HG02852 (cell line): ENCODE data around the gene ENOPH1.

Experiments
- ATAC-seq: cut with Tn5 transposase; IDR thresholded peaks from one replicate; pipeline ENCODE4 v1.9.1; 2021; ENCODE audit warnings: mild to moderate bottlenecking, moderate library complexity; ENCODE audit not compliant: unreplicated experiment

The ENOPH1 gene

DNA sequence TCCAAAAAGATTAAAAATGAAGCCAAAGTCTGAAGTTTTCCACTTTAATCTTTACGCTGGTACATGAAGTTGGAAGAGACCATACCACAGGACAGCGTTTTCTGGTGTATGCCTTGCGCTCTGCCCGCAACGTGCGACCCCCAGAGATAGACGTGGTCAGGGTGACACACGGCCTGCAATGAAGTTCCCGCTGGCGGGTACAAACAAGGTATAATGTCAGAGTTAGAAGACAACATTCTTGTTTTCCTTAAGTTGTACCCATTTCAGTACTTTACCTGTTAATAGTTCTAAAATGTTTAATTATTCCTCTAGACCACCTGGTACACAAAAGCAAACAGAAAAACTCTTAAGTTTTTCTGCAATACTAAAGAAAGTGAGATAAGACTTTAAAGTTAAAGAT lies 4.9 kb upstream of the ENOPH1 start:
- no peak for ATAC-seq

DNA sequence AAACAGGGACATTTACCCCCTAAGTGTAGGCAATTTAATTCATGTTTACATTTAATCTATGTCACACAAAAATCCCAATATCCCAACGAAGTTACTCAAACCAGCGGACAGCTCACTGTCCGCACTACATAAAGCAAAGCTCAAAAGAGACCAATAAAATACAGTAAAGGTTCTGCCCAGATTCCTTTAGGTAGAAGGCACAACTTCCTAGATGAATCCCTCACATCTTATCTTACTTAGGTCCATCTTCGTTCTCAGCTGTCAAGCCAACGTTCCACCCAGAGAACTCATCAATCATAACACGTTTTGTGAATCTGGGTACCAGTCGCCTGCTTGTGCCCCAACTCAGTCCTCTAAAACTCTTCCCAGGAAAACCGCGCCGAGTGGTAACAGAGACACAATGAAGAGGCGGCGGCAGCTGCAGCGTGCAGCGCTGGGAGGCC lies 1.8 kb upstream of the ENOPH1 start:
- ATAC-seq: no peak

DNA sequence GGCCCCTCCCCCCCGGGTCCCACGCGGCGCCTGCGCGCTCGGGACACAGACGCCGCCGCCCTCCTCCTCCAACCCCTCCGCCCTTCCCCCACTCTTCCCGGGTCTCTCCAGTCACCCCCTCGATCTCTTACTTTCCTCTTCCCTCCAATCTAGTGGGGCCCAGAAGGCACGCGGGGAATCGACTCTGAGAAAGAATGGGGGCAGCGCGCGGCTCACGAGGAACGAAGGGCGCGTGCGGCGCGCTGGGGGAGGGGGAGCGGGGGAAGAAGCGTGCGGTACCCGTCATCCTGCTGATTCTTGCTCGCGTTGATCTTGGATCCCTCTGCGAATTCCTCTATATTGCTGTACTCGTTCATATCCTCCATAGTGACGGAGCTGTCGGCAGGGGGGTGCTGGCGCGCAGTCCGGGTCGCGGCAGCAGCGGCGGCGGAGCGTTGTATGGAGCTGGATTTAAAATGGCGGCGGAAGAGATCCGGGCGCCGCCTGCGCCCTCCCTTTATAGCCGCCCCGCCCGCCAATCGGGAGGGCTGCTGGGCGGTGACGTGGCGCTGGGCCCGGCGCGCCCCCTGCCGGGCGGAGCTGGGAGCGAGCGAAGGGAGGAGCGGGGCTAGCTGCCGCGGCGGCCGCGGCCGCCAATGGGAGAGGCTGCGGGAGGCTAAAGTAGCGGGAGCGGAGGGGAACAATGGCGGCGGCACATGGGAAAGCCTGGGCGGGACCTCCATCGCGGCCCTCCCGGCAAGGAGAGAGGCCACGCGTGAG lies 1.2 kb upstream of the ENOPH1 start:
- ATAC-seq: peak; percentile 54

DNA sequence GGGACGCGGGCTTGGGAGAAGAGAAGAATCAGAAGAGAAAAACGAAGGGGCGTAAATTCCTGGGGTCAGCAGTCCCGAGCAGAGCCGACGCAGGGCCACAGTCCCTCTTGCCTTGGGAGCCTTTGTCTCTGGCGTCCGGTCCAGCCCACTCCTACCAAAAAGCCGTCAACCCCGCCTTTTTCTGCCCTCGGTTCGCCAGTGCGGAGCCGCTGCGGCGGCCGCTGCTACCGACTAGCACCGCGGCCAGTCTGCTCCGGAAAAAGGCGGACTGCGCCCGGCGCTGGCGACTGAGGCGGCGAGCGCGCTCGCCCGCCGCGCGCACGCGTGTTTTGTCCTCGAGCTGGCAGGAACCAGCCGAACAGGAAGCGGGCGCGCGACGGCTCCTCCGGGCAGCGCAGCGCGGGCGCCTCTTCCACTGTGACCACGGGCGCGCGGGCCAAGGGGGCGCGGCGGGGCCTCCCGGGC lies 630 bp upstream of the ENOPH1 start:
- ATAC-seq: no peak

DNA sequence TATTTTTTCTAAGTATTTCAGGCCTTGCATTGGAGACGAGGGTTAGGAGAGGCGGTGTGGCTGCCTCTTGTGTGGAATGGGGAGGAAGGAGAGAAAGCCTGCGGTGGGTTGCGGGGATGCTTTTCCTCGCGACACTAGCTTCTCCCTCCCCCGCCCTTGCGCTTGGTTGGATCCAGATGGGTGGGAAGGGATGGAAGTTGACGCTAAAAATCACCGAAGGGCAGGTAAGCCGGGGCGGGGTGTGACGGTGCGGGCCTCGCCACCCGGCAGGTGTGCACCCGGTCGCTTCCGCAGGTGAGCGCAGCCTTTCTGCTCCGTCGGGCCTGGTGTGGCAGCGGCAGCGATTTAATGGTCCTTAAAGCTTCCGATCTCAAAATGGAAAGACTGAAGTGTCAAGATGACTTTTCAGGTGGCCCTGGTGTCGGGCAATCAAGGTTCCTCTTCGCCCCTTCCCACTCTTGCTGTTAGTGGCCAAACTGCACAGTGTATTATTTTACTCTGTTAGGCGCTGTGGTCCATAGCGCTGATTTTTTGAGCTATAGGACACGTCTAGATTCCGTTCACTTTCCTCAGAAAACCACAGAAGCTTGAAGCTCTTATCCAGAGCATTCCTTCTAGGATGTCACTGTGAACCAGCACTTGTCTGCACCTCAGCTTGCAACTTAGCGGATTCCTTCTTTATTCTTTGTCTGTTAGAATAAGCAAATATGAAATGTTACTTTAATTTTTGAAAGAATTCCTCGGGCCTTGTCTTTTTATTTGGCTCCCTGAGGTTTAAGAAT lies 765 bp downstream of the ENOPH1 start:
- no peak for ATAC-seq

DNA sequence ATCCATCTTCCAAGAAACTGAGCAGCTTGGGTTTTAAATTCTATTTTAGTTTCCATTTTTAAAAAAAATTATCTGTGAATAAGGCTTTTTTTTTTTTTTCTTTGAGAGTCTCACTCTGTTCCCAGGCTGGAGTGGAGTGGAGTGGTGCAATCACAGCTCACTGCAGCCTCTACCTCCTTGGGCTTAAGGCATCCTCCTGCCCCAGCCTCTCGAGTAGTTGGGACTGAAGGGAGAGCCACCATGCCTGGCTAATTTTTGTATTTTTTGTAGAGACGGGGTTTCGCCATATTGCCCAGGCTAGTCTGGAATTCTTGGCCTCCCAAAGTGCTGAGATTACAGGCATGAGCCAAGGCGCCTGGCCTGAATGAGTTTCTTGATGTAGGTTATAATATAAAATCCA lies 1.4 kb downstream of the ENOPH1 start:
- ATAC-seq: no peak

DNA sequence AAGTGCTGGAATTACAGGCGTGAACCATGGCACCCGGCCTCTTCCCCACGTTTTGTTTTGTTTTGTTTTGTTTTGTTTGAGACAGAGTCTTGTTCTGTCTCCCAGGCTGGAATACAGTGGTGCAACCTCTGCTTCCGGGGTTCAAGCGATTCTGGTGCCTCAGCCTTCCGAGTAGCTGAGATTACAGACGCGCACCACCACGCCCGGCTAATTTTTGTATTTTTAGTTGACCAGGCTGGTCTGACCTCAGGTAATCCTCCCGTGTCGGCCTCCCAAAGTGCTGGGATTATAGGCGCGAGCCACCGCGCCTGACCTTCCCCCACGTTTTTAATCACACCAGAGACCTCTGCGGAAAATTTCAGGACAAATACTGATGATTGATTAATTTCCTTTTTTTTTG lies 2.2 kb downstream of the ENOPH1 start:
- ATAC-seq: no peak

DNA sequence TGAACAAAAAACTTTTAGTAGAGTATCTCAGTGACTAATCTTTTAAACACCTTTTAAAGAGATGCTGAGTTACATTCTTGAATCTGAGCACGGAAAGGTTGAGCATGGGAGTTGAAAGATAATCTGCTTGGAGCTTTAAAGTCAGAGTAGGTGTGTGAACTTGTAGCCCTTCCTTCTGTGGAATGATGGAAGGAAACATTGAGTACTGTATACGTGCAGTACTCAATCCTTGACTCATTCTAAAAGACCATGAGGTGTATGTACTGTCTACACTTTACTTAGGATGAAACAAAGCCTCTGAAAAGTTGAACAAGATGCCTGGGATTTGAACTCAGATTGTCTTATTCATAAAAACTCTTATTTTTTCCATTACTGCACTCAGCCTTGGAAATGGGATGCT lies 3.4 kb downstream of the ENOPH1 start:
- no peak for ATAC-seq

DNA sequence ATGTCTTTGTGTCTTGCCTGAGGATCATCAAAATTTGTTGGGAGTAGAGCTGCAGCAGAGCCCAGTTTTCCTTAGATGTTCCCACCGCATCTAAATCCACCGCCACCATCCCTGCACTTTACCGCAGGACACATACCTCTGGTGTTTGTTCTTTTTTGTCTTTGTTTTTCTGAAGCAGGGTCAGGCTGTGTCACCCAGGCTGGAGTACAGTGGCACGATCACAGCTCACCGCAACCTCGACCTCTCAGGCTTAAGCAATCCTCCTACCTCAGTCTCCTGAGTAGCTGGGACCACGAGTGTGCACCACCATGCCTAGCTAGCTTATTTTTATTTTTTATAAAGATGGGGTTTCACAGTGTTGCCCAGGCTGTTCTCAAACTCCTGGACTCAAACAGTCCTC lies 4.6 kb downstream of the ENOPH1 start:
- no peak for ATAC-seq

DNA sequence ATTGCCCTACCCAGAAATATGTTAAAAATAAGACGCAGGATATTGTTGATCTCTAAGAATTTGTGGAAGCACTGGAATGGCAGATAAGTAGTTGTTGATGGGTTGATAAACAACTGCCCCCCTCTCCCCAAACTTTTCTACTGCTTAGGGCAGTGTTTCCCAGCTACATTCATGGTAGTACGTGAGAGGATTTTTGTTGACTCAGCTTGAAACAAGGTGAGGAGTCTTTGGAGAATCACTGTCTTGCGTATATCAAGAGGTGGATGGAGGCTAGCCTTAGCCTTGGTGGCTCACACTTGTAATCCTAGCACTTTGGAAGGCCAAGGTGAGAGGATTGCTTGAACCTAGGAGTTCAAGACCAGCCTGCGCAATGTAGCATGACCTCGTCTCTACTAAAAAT lies 5.7 kb downstream of the ENOPH1 start:
- ATAC-seq: no peak

DNA sequence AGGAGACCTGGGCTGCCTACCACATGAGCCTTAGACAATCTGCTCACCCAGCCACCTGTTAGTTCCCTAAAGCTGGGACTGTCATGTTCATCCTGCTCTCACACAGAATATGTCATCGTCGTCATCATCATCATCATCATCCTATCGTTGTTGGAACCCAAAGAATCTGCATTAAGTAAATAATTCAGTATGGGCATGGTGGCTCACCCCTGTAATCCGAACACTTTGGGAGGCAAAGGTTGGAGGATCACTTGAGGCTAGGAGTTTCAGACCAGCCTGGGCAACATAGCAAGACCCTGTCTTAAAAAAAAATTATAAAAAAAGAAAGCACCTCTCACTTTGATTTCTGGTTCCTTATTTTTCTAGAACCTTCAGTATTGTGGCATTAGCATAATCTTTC lies 6.4 kb downstream of the ENOPH1 start:
- ATAC-seq: no peak

DNA sequence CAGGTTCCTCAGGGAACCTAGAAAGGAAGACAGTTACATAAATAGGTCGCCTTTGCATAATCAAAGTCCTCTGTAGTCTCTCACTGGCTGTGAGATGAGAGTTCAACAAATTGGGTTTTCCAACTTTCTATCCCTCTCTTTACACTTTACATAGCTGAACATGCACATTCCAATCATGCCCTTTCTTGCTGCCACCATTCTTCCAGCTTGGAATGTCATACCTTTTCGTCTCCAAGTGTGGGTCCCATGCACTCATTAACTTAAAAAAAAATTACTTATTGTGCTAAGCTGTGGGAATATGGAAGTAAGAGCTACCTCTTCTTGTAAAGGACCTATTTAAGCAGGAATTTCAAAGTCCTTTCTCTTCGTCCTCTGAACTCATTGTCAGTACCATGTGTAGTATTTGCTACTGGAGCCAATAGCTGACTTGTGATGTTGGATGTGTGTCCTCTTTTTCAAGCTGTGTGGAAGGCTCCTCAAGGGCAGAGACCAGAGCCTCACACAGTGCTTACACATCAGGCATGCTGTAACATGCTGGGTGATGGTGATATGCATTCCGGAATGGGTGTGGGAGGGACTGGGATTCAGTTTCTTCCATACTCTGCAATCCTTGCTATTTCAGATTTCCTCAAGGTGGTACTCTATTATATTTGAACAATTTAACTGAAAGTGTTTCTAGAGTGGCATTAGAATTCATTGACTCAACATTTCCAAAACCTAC lies 7.1 kb downstream of the ENOPH1 start:
- ATAC-seq: no peak

DNA sequence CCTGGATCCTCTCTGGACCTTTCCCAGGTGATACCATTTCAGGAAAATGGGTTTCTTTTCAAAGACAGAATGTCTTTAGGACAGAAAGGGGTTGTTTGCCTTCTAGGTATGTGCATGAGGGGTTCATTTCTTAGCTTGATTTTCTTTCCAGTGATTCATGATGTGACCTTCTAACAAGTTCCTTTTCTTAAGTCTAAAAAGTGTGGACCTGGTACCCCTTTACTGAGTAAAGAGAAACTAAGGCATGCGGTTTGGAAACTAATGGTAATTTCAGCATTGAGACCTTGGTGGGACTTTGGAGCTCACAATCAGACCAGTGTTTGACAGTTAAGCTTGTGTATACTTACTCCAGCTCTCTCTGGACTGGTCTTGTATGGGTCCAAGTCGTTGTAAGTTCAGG lies 8.7 kb downstream of the ENOPH1 start:
- no peak for ATAC-seq

DNA sequence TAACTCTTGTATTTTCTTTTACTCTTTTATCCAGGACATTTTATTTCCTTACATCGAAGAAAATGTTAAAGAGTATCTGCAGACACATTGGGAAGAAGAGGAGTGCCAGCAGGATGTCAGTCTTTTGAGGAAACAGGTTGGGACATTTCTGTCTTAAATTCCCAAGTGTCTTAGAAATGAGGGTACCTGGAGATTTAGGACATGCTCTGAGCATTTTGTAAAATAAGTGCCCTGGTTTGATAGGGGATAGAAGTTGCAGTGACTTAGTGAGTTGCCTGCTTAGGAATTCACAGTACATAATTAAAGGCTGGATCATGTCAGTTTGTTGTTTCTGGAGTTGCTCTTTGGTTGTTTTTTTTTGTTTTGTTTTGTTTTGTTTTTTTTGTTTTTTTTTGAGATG lies 17.5 kb downstream of the ENOPH1 start:
- ATAC-seq: no peak

DNA sequence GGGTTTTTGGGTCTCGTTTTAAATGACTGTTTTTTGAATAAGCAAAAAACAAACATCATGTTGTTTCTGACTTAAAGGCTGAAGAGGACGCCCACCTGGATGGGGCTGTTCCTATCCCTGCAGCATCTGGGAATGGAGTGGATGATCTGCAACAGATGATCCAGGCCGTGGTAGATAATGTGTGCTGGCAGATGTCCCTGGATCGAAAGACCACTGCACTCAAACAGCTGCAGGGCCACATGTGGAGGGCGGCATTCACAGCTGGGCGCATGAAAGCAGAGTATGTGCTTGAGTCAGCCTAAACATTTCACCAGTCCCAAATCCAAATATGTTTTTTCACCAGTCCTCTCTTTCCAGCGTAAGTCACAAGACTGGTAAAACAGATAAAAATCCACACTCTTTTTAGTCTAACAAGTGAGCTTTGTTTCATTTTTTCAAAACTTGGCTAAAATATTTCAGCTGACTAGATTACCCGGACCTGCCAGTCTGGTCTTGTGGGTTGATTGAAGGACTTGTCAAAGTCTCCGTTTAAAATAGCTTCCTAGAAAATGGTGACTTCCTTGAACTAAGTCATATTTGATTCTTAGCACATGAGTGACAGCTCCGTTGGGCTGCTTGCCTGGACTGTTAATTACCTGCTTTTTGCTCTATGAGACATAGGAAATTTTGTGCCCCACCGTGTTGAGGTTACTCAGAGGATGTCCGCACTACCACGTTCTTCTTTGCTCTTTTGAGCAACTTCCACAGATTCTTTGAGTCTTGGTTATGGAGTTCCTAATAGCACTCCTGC lies 20.8 kb downstream of the ENOPH1 start:
- no peak for ATAC-seq

DNA sequence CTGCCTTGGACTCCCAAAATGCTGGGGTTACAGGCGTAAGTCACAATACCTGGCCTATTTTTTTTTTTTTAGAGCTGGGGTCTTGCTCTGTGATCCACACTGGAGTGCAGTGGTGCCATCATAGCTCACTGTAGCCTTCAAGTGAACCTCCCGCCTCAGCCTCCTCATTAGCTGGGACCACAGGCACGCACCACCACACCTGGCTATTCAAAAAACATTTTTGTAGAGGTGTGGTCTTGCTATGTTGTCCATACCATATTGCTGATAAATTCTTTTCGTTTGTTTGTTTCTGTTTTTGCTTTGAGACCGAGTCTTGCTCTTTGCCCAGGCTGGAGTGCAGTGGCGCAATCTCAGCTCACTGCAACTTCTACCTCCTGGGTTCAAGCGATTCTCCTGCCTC lies 21.6 kb downstream of the ENOPH1 start:
- no peak for ATAC-seq

DNA sequence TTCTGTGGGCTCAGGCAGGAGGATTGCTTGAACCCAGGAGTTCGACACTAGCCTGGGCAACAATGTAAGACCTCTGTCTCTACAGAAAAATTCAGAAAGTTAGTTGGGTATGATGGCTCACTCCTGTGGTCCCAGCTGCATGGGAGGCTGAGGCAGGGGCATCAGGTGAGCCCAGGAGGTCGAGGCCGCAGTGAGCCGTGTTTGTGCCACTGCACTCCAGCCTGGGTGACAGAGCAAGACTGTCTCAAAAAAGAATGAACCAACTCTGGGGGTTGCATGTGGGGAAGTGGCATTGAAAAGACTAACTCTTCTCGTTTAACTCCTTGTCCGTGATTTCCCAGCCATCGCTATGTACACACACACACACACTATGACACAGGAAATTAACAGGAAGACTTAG lies 26.9 kb downstream of the ENOPH1 start:
- no peak for ATAC-seq

DNA sequence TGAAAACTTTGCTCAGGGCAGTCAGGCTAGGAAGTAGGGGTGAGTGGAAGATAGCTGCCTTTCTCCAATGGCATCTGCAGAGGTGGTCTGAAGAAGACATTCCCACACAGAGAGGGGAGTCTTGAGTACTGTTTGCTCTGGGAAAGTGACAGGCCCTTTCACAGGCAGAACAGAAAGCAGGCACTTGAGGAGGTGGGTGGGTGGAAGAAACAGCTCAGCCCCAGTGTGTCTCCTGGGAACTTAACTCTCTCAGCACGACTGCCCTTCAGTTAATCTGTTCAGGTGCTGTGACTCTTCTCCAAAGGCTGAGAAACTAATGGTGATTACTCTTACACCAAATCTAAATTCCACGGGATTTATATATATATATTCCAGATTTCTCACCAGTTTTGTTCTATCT lies 28.3 kb downstream of the ENOPH1 start:
- peak; percentile 61 for ATAC-seq

DNA sequence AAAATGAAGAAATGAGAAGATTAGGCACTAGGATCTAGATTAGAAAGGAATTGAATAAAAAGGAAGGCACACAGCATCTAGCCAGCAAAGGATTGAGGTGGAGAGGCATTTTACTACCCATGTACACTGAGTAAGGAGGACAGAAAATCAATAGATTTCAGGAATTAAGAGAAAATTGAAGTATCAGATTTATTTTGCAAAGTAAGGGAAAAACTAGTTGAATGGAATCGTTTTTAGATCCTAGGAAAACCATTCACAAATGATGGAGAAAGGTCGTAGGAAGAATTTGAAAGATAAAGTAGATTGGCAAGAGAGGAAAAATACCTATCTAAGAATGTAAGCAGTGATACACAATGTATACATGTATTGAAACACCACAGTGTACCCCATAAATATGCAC lies 31.3 kb downstream of the ENOPH1 start:
- no peak for ATAC-seq

DNA sequence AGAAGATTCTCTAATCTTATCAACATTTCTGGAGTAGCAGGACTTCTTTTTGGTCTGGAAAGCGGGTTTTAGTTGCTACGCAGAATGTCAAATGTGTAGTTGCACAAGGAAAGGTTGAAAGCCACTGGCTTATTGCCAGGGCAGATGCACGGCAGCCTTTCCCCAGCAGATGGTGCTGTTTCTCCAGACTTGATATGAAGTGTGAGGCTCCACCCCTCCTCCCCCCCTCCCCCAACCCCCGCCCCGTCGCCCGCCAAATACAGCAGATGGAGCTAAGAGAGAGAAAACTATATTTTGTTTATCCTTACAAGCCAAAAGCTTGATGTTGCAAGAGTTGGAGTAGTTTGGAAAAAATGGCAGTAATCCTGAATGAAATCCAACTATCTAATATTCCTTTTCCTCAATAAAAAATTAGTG lies 32.0 kb downstream of the ENOPH1 start:
- peak; percentile 81 for ATAC-seq

DNA sequence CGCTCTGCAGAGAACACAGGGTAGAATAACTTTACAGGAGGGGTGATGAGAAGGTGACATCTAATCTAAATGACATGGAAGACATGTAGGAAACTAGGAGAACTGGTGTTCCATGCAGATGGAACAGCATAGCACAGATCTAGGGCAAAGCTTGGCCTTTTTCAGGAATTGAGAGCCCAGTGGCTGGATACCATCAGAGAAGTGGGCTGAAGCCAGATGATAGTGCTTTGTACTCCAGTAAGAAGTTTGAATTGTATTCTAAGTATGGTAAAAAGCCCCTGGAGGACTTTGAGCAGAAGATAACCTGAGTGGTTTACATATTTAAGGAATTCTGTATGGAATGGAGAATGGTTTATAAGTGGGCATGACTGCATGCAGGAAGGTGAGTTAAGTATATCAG lies 32.8 kb downstream of the ENOPH1 start:
- ATAC-seq: no peak
